Gastroesophageal sphincter (tissue), 3 donors: ENCODE data around the gene CECR2.

Experiments used
- CTCF ChIP-seq, 4 experiments: fragments of 200-600 bp in 2 of 4; fragments of 450-650 bp in 2 of 4; sonication (generic) in 1 of 4; IDR thresholded peaks; one replicate each; pipeline ENCODE4 v1.5.1; 2017 to 2019; ENCODE audit warnings: antibody characterized with exemption in 4 of 4, mild to moderate bottlenecking in 2 of 4, moderate library complexity in 2 of 4
- POLR2AphosphoS5 ChIP-seq: sonication (generic); formaldehyde crosslinking; IDR thresholded peaks from one replicate; pipeline ENCODE4 v1.6.1; 2017; ENCODE audit warnings: antibody characterized with exemption

- TF ChIP-seq POLR2AphosphoS5 (no peak), CTCF (IDR thresholded peaks at IDR 0.05) (no peak)
These were observed 15.5 kb downstream of the CECR2 start for GRCh38 chr22:17384612-17385330.
